Esophagus muscularis mucosa (tissue), 3 donors: ENCODE measurements around the gene SLC26A2.

Experiments
- CTCF ChIP-seq, 3 experiments: fragments of 200-600 bp in 2 of 3; fragments of 450-650 bp in 1 of 3; sonication (generic) in 2 of 3; IDR thresholded peaks; one replicate each; pipeline ENCODE4 v1.5.1; 2017 to 2019; ENCODE audit warnings: antibody characterized with exemption in 3 of 3, mild to moderate bottlenecking in 2 of 3, moderate library complexity in 1 of 3
- POLR2A ChIP-seq: fragments of 450-650 bp; IDR thresholded peaks from one replicate; pipeline ENCODE4 v1.6.1; 2017; ENCODE audit warnings: antibody characterized with exemption, moderate library complexity, mild to moderate bottlenecking, low read depth
- POLR2AphosphoS5 ChIP-seq, 2 donors: sonication (generic); formaldehyde crosslinking; IDR thresholded peaks; one replicate each; pipeline ENCODE4 v1.6.1; 2017; ENCODE audit warnings: antibody characterized with exemption in 2 of 2

DNA sequence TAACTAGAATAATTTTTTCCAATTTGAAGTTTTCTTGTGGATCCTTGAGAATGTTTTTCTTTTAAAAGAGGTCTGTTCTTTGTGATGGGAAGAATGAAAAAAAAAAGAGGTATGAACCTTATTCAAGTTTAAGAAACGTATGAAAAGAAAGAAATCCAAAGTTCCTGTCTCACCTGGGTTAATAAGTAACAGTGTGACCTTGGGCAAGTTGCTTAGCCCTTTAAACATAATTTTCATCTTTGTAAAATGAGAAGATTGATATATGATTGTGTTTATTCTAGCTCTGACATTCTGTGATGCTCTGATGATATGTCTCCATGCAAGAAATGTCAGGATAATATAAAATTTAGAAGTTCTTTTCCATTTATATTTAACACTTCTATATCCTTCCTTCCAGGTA lies 19.3 kb downstream of the SLC26A2 start:
- TF ChIP-seq CTCF (IDR thresholded peaks at IDR 0.05) (no peak), POLR2A (no peak), POLR2AphosphoS5 (IDR thresholded peaks at IDR 0.05) (no peak)
